Activated CD4-positive, CD25-positive, alpha-beta regulatory T cell treated with anti-CD3 and anti-CD28 coated beads, Interleukin-2, amount 50 U/mL, for 24 hours (primary cell): ENCODE data around the gene OR7C1.

ENCODE experiments used
- ATAC-seq, 2 donors: fragments of 150-1000 bp; cut with Tn5 transposase; one replicate each; pipeline ENCODE4 v1.10.0; 2021; ENCODE audit warnings: mild to moderate bottlenecking in 1 of 2, moderate library complexity in 1 of 2

OR7C1 gene

GRCh38 chr19:14764401-14764800, 70.6 kb downstream of the OR7C1 start:
- no peak for ATAC-seq

DNA sequence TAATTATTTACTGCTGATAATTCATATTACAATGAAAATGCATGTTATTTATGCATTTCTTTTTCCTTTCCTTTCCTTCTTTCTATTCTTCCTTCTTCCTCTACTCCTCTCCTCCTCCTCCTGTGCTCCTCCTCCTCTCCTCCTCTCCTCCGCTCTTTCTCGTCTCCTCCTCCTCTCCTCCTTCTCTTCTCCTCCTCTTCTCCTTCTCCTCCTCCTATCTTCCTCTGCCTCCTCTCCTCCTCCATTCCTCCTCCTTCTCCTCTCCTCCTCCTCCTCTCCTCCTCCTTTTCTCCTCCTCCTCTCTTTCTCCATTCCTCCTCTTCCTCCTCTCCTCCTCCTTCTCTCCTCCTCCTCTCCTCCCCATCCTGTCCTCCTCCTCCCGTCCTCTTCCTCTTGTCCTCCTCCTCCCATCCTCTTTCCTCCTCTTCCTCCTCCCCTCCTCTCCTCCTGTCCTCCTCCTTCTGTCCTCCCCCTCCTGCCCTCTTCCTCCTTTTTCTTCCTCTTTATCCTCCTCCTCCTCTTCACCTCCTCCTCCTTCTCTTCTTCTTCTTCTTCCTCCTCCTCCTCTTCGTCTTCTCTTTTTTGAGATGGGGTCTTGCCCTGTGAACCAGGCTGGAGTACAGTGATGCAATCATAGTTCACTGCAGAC, 71.4 kb downstream of the OR7C1 start:
- no peak for ATAC-seq

DNA sequence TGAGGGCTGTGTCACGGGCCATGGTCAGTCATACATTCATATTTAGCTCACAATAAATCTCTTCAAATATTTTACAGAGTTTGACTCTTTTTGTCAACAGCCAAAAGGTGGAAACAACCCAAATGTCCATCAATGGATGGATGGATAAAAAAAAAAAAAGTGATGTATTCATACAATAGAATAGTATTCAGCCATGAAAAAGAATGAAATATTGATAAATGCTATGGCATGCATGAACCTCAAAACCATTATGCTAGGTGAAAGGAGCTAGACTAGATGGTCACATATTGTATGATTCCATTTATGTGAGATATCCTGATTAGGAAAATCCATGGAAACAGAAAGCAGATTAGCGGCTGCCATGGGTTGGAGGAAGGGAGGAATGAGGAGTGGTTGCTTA, 72.9 kb downstream of the OR7C1 start:
- no peak for ATAC-seq

DNA sequence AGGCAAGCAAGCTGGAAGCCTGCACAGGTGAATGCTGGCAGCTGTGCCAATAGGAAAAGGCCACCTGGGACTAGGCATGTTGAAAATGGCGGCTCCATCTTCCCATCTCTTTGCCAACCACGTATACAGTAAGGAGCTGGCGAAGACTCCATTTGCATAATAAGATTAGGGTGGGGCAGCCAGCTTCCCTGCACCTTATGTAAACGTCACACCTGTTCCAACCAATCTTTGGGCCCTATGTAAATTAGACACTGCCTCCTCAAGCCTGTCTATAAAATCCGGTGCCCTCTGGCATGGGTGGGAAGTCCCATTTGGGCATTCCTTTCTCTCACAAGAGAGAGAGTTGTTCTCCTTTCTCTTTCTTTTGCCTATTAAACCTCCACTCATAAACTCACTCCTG, 73.4 kb downstream of the OR7C1 start:
- ATAC-seq, result no peak

GRCh38 chr19:14758816-14759215, 76.2 kb downstream of the OR7C1 start:
- no peak for ATAC-seq

DNA sequence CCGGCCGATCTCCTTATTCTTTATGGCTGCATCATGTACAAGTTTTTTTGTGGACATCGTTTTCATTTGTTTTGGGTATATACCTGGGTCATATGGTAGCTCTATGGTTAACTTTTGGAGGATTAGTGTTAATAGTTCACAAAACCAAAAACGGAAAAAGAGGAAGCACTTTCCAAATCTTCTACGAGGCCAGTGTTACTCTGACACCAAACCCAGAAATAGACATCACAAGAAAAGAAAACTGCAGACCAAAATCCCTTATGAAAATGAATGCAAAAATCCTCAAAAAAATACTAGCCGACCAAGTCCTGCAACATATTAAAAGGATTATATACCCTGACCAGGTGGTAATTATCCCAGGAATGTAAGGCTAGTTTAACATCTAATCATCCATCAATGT, 86.4 kb downstream of the OR7C1 start:
- ATAC-seq, result no peak
